HL-60 (cell line): ENCODE results near the gene TMEM63B.

Experiments
- DNase-seq, 2 experiments: peaks; one replicate each; pipeline ENCODE4 v3.0.0-alpha.2; 2010 to 2020; ENCODE audit warnings: low read depth in 1 of 2, low spot score in 1 of 2
- H3K27ac ChIP-seq: fragments of 250-450 bp; sonication (Bioruptor Pico); replicated peaks from 2 replicates; pipeline ENCODE4 v1.5.1; 2020; ENCODE audit warnings: mild to moderate bottlenecking, moderate library complexity
- H3K27me3 ChIP-seq: fragments of 250-450 bp; sonication (Bioruptor Pico); 2 replicates; pipeline ENCODE4 v1.5.1; 2021; ENCODE audit warnings: mild to moderate bottlenecking, moderate library complexity; ENCODE audit not compliant: insufficient read depth, poor library complexity, severe bottlenecking
- H3K4me3 ChIP-seq: replicated peaks from 2 replicates; pipeline ENCODE4 v1.5.1; 2011; ENCODE audit warnings: mild to moderate bottlenecking, control low read depth, low read length; ENCODE audit not compliant: insufficient read depth
- GABPA ChIP-seq: IDR thresholded peaks from 2 replicates; pipeline ENCODE4 v1.6.1; 2012; ENCODE audit warnings: low read depth
- POLR2AphosphoS5 ChIP-seq: IDR thresholded peaks from 2 replicates; pipeline ENCODE4 v1.6.1; 2012; ENCODE audit warnings: low read depth
- SPI1 ChIP-seq: IDR thresholded peaks from 2 replicates; pipeline ENCODE4 v1.6.1; 2012; ENCODE audit warnings: low read depth, mild to moderate bottlenecking, borderline replicate concordance
- TF ChIP-seq, protein P1 (sequence below): IDR thresholded peaks from one replicate; pipeline ENCODE4 v1.5.1; 2011; ENCODE audit warnings: low read length, control low read depth, inconsistent platforms; ENCODE audit not compliant: insufficient read depth
- TF ChIP-seq, protein P2 (sequence below): IDR thresholded peaks from 2 replicates; pipeline ENCODE4 v1.6.1; 2012; ENCODE audit warnings: low read depth; ENCODE audit not compliant: insufficient replicate concordance

Gene TMEM63B

DNA sequence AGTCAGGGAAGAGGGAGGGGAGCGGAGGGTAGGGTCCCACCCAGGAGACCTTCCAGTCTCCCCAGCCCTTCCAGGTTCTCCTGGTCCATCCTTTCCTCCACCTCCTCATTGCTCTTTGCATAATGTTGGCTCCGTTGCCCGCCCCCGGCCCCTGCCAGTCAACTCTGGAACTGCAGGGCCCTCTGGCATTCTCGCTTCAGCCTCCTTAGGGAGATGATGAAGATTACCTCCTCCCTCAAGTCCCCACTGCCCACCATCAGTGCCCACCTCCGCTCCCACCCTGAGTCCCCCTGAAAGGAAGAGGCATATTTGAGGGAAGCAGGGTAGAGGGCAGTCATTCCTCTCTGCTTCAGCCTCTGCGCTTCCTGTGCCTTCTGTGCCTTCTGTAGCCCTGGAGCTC lies 8.5 kb downstream of the TMEM63B start:
- Histone ChIP-seq H3K27ac (no peak overlapping the region), H3K4me3 (no peak overlapping the region)

DNA sequence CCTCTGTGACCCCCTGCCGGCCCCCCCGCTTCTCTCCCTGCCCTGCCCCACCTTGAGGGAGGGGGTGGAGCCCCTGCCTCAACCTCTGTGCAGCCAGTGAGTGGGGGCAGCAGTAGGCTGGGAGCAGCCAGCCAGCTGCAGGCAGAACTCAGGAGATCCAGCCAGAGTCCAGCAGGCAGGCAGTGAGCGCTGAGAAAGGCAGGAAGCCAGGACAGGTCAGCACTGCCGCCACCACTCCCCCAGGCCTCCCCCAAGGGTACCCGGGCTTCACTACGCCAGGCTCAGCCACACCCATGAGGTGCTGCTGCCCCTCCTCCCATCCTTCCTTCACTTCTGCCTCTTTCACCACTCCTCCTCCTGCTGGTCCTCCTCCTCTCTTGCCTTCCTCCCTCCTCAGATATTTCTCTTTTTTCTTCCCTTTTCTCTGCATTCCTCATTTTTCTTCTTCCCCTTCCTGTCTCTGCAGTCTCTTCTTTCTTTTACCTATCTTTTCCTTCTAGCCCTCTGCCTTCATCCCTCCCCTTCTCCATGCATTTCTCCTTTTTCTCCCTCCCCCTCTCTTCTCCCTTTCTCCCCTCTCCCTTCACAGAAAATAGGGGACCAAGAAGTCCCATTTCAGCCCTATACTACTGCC lies 11.5 kb downstream of the TMEM63B start:
- no peak overlapping the region for H3K27ac ChIP-seq
- H3K4me3 ChIP-seq: no peak overlapping the region
- H3K27me3 ChIP-seq: no peaks in the 10 kb centered on the region
- TF ChIP-seq GABPA (no peak), SPI1 (no peak; the same call in 1 of the 2 replicates), POLR2AphosphoS5 (no peak)
- TF ChIP-seq, protein P1, sequence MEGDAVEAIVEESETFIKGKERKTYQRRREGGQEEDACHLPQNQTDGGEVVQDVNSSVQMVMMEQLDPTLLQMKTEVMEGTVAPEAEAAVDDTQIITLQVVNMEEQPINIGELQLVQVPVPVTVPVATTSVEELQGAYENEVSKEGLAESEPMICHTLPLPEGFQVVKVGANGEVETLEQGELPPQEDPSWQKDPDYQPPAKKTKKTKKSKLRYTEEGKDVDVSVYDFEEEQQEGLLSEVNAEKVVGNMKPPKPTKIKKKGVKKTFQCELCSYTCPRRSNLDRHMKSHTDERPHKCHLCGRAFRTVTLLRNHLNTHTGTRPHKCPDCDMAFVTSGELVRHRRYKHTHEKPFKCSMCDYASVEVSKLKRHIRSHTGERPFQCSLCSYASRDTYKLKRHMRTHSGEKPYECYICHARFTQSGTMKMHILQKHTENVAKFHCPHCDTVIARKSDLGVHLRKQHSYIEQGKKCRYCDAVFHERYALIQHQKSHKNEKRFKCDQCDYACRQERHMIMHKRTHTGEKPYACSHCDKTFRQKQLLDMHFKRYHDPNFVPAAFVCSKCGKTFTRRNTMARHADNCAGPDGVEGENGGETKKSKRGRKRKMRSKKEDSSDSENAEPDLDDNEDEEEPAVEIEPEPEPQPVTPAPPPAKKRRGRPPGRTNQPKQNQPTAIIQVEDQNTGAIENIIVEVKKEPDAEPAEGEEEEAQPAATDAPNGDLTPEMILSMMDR: no peak
- TF ChIP-seq, protein P2, sequence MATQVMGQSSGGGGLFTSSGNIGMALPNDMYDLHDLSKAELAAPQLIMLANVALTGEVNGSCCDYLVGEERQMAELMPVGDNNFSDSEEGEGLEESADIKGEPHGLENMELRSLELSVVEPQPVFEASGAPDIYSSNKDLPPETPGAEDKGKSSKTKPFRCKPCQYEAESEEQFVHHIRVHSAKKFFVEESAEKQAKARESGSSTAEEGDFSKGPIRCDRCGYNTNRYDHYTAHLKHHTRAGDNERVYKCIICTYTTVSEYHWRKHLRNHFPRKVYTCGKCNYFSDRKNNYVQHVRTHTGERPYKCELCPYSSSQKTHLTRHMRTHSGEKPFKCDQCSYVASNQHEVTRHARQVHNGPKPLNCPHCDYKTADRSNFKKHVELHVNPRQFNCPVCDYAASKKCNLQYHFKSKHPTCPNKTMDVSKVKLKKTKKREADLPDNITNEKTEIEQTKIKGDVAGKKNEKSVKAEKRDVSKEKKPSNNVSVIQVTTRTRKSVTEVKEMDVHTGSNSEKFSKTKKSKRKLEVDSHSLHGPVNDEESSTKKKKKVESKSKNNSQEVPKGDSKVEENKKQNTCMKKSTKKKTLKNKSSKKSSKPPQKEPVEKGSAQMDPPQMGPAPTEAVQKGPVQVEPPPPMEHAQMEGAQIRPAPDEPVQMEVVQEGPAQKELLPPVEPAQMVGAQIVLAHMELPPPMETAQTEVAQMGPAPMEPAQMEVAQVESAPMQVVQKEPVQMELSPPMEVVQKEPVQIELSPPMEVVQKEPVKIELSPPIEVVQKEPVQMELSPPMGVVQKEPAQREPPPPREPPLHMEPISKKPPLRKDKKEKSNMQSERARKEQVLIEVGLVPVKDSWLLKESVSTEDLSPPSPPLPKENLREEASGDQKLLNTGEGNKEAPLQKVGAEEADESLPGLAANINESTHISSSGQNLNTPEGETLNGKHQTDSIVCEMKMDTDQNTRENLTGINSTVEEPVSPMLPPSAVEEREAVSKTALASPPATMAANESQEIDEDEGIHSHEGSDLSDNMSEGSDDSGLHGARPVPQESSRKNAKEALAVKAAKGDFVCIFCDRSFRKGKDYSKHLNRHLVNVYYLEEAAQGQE: no peak
- DNase-seq: peak in 1 of 2 experiments; percentile 15

More for the DNA sequence above, 8.5 kb downstream of the TMEM63B start:
- no peak for DNase-seq
- no peaks in the 10 kb centered on the region for H3K27me3 ChIP-seq
- TF ChIP-seq GABPA: no peak
- TF ChIP-seq, protein P1: no peak
- TF ChIP-seq SPI1: no peak
- no peak for TF ChIP-seq POLR2AphosphoS5
- TF ChIP-seq, protein P2: no peak

DNA sequence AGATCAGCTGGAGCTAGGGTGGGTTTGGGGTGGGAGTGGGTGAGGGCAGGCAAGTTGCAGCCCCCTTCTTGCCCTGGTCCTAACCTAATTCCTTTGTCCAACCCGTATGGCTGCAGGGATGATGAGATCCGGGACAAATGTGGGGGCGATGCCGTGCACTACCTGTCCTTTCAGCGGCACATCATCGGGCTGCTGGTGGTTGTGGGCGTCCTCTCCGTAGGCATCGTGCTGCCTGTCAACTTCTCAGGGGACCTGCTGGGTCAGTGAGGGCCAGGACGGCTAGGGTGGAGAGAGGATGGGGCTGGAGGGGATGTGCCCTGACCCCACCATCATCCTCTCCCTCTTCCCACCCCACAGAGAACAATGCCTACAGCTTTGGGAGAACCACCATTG lies 12.0 kb downstream of the TMEM63B start:
- H3K27ac ChIP-seq: no peak overlapping the region
- no peak overlapping the region for H3K4me3 ChIP-seq
- DNase-seq: no peak
- H3K27me3 ChIP-seq: no peaks in the 10 kb centered on the region
- TF ChIP-seq, protein P2: no peak
- TF ChIP-seq GABPA (no peak), POLR2AphosphoS5 (no peak), SPI1 (no peak)
- TF ChIP-seq, protein P1: no peak
